ENCODE results near the gene PTPRN2.

PTPRN2 gene

GRCh38 chr7:158084555-158084954 is 503.1 kb downstream of the PTPRN2 start:
- in situ Hi-C loops (cut with HindIII; ENCODE audit: low sequenced_read_pairs): no loop called here
- TF ChIP-seq, protein P1, sequence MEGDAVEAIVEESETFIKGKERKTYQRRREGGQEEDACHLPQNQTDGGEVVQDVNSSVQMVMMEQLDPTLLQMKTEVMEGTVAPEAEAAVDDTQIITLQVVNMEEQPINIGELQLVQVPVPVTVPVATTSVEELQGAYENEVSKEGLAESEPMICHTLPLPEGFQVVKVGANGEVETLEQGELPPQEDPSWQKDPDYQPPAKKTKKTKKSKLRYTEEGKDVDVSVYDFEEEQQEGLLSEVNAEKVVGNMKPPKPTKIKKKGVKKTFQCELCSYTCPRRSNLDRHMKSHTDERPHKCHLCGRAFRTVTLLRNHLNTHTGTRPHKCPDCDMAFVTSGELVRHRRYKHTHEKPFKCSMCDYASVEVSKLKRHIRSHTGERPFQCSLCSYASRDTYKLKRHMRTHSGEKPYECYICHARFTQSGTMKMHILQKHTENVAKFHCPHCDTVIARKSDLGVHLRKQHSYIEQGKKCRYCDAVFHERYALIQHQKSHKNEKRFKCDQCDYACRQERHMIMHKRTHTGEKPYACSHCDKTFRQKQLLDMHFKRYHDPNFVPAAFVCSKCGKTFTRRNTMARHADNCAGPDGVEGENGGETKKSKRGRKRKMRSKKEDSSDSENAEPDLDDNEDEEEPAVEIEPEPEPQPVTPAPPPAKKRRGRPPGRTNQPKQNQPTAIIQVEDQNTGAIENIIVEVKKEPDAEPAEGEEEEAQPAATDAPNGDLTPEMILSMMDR (IDR thresholded peaks at IDR 0.05; ENCODE audit: low read depth, low read length, missing control alignments): no peak
- DNase-seq (ENCODE audit: low read depth): no peak
- no peak overlapping the region for H3K4me3 ChIP-seq (ENCODE audit: low read depth, low read length)

DNA sequence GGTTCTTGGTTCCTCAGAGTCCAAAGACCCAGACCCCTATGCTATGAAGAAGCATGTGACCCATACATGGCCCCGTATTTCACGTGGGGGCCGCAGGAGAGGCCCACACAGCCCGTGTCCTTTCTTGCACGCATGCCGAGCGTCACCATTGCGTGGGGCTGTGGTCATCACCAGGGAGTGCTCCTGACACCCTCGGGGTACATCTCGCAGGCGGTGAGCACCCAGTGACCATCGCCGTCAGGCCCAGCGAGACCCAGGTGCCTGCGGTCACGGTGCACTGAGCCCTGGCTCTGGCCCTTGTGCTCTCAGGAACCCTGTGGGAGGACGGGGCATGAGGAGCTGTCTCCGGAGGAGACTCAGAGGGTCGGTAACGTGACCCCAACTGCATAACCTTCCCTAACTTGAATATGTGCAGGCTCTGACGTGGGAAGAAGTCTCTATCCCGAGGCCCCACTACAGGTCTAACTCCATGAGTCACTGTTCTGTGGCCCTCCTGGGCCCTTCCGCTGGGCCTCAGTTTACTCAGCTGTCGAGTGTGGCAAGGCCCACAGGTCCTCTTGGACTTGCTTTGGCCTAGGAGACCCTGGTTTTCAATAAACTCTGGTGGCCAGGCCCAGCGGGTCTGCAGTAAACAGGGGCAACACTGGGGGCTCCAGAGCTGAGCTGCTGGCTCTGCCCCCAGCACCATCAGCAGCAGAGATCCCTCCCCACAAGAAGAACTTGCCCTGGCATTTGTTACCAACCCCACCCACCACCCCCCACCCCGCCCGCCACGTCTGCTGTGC is 503.9 kb downstream of the PTPRN2 start:
- in situ Hi-C loops (cut with HindIII; ENCODE audit: low sequenced_read_pairs): no loop called here
- no peak for DNase-seq (ENCODE audit: low read depth)
- no peak overlapping the region for H3K4me3 ChIP-seq (ENCODE audit: low read depth, low read length)
- TF ChIP-seq, protein P1 (IDR thresholded peaks at IDR 0.05; ENCODE audit: low read depth, low read length, missing control alignments): no peak

- TF ChIP-seq, protein P1 (IDR thresholded peaks at IDR 0.05; ENCODE audit: low read depth, low read length, missing control alignments): no peak
- in situ Hi-C loops (cut with HindIII; ENCODE audit: low sequenced_read_pairs): no loop called here
- DNase-seq (ENCODE audit: low read depth): no peak
- no peak overlapping the region for H3K4me3 ChIP-seq (ENCODE audit: low read depth, low read length)
Measured at GRCh38 chr7:158082761-158083160, 504.9 kb downstream of the PTPRN2 start.

DNA sequence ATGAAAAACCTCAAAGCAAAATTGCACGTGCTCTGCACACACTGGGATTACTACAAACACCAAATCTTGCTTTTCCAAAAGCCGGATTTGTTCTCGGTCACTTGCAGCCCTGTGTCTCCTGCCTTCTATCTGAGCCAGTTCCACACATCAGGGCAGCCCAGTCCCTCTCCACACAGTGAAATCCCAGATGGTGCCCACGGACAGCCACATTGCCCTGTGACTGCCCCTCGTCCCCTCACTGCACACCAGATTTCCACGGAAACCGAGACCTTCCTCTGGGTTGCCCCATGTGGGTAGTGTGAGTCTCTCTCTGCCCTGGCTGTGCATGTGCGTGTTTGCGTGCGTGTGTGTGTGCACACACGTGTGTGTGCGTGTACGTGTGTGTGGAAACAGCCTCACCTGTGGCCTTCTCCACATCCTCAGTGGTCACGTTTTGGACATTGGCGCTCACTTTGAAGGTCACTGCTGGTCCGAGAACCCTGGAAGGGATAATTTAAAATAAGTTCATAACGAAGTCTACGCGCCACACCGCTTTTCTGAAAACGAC is 506.7 kb downstream of the PTPRN2 start:
- TF ChIP-seq, protein P1 (IDR thresholded peaks at IDR 0.05; ENCODE audit: low read depth, low read length, missing control alignments): no peak
- no peak overlapping the region for H3K4me3 ChIP-seq (ENCODE audit: low read depth, low read length)
- in situ Hi-C loops (cut with HindIII; ENCODE audit: low sequenced_read_pairs): no loop called here
- DNase-seq (ENCODE audit: low read depth): no peak

GRCh38 chr7:158077934-158078910 is 509.4 kb downstream of the PTPRN2 start:
- TF ChIP-seq, protein P1 (IDR thresholded peaks at IDR 0.05; ENCODE audit: low read depth, low read length, missing control alignments): no peak
- in situ Hi-C loops (cut with HindIII; ENCODE audit: low sequenced_read_pairs): no loop called here
- DNase-seq (ENCODE audit: low read depth): no peak
- H3K4me3 ChIP-seq (ENCODE audit: low read depth, low read length): no peak overlapping the region

GRCh38 chr7:158077151-158077840 is 510.3 kb downstream of the PTPRN2 start:
- in situ Hi-C loops (cut with HindIII; ENCODE audit: low sequenced_read_pairs): no loop called here
- TF ChIP-seq, protein P1 (IDR thresholded peaks at IDR 0.05; ENCODE audit: low read depth, low read length, missing control alignments): no peak
- DNase-seq (ENCODE audit: low read depth): no peak
- no peak overlapping the region for H3K4me3 ChIP-seq (ENCODE audit: low read depth, low read length)

All from astrocyte of the cerebellum (primary cell).